ENCODE data around the gene TMEM52.

TMEM52 gene

GRCh38 chr1:1908506-1908791 is 10.6 kb downstream of the TMEM52 start:
- POLR2A ChIA-PET: interaction anchor here (0.7 to 1.9 kb wide), 7 partner anchors 14 to 533 kb away, joined by 3 to 9 read pairs (median 4); partner anchors contain the start of gene AURKAIP1
- Histone ChIP-seq H3K4me1 (ENCODE audit: control insufficient read depth, insufficient read depth, low read length) (no peaks in the 10 kb centered on the region; the same call in 1 of the 2 replicates), H3K36me3 (ENCODE audit: control insufficient read depth in 2 of 2, insufficient read depth in 1 of 2, low read length in 2 of 2) (no peaks in the 10 kb centered on the region), H3K9me3 (ENCODE audit: control insufficient read depth, insufficient read depth, low read depth, low read length) (no peaks in the 10 kb centered on the region), H3K27ac (ENCODE audit: extremely low read depth, low read depth, low read length) (peak overlapping the region; percentile 82), H3K4me3 (ENCODE audit: low read depth, low read length) (peak overlapping the region; percentile 71)
- CTCF ChIA-PET: interaction anchor here (0.6 to 4.2 kb wide), 23 partner anchors 8 to 496 kb away, joined by 3 to 23 read pairs (median 3); no protein-coding TSS in a partner anchor
- TF ChIP-seq PRDM1 (tag by site-specific recombination; IDR thresholded peaks at IDR 0.05): no peak
- TF ChIP-seq ZNF600 (tag by site-specific recombination; IDR thresholded peaks at IDR 0.05): peak; percentile 53; the same call in 1 of the 2 replicates
- peak; percentile 60; the same call in 1 of the 2 replicates for TF ChIP-seq ZXDB (tag by site-specific recombination; IDR thresholded peaks at IDR 0.05)
- TF ChIP-seq HOXA7 (CRISPR knock-in tag; IDR thresholded peaks at IDR 0.05; ENCODE audit: borderline replicate concordance): no peak
- TF ChIP-seq ZNF76 (tag by site-specific recombination; IDR thresholded peaks at IDR 0.05; ENCODE audit: borderline replicate concordance, low read depth): peak; percentile 74; the same call in 1 of the 2 replicates
- TF ChIP-seq WT1 (tag by site-specific recombination; IDR thresholded peaks at IDR 0.05): 0 out of 2 replicates have a peak, but pooled peaks have one; percentile 15
- TF ChIP-seq ZSCAN30 (tag by site-specific recombination; IDR thresholded peaks at IDR 0.05): no peak
- TF ChIP-seq ZNF585B (tag by site-specific recombination; IDR thresholded peaks at IDR 0.05): no peak
- TF ChIP-seq ZNF707 (tag by site-specific recombination; IDR thresholded peaks at IDR 0.05): no peak
- no peak for TF ChIP-seq MZF1 (tag by site-specific recombination; IDR thresholded peaks at IDR 0.05; ENCODE audit: borderline replicate concordance)
- TF ChIP-seq ZNF624 (tag by site-specific recombination; IDR thresholded peaks at IDR 0.05): no peak
- TF ChIP-seq ZNF423 (tag by site-specific recombination; IDR thresholded peaks at IDR 0.05): peak; percentile 57; the same call in 1 of the 2 replicates
- 0 out of 2 replicates have a peak, but pooled peaks have one; percentile 17 for TF ChIP-seq ZBTB10 (tag by site-specific recombination; IDR thresholded peaks at IDR 0.05)
- TF ChIP-seq GLIS2 (tag by site-specific recombination; IDR thresholded peaks at IDR 0.05): peak; percentile 91
- no peak for TF ChIP-seq ZNF26 (tag by site-specific recombination; IDR thresholded peaks at IDR 0.05)
- TF ChIP-seq ZNF148 (tag by site-specific recombination; IDR thresholded peaks at IDR 0.05; ENCODE audit: borderline replicate concordance): no peak
- peak; percentile 59 for TF ChIP-seq GLIS1 (tag by site-specific recombination; IDR thresholded peaks at IDR 0.05)
- TF ChIP-seq ZBTB20 (tag by site-specific recombination; IDR thresholded peaks at IDR 0.05): peak; percentile 99
- no peak for TF ChIP-seq ZNF639 (tag by site-specific recombination; IDR thresholded peaks at IDR 0.05)
- TF ChIP-seq HOXC10 (CRISPR knock-in tag; IDR thresholded peaks at IDR 0.05): no peak
- TF ChIP-seq ZFHX2 (tag by site-specific recombination; conservative IDR thresholded peaks at IDR 0.05): 0 out of 2 replicates have a peak, but pooled peaks have one; percentile 15
- TF ChIP-seq ZNF366 (tag by site-specific recombination; conservative IDR thresholded peaks at IDR 0.05): no peak
- no peak for TF ChIP-seq ZNF549 (tag by site-specific recombination; IDR thresholded peaks at IDR 0.05)
- 0 out of 2 replicates have a peak, but pooled peaks have one; percentile 34 for TF ChIP-seq ZEB2 (tag by site-specific recombination; IDR thresholded peaks at IDR 0.05)
- peak; percentile 52; the same call in 1 of the 2 replicates for TF ChIP-seq SP7 (tag by site-specific recombination; IDR thresholded peaks at IDR 0.05)
- no peak for TF ChIP-seq FEZF1 (tag by site-specific recombination; IDR thresholded peaks at IDR 0.05)
- no peak for TF ChIP-seq KLF10 (tag by site-specific recombination; IDR thresholded peaks at IDR 0.05)
- no peak for TF ChIP-seq ZNF211 (tag by site-specific recombination; IDR thresholded peaks at IDR 0.05; ENCODE audit: low read depth)
- peak; percentile 70; the same call in 1 of the 2 replicates for TF ChIP-seq ZIC2 (tag by site-specific recombination; IDR thresholded peaks at IDR 0.05)
- TF ChIP-seq ZBTB8A (tag by site-specific recombination; IDR thresholded peaks at IDR 0.05): peak; percentile 76; the same call in 1 of the 2 replicates
- 0 out of 2 replicates have a peak, but pooled peaks have one; percentile 18 for TF ChIP-seq ZNF692 (tag by site-specific recombination; IDR thresholded peaks at IDR 0.05)
